Measurements from ENCODE around the gene U2SURP.

GRCh38 chr3:142963516-142964448 is 37.6 kb upstream of the U2SURP start, which contains the start of gene PAQR9:
- no peak for TF ChIP-seq CTCF (IDR thresholded peaks at IDR 0.05; ENCODE audit: extremely low read depth in 1 of 2, insufficient read depth in 1 of 2, low read depth in 1 of 2, low read length in 2 of 2)
- TF ChIP-seq POLR2A (IDR thresholded peaks at IDR 0.05; ENCODE audit: low read depth, low read length): no peak
- no peak for TF ChIP-seq JUN (IDR thresholded peaks at IDR 0.05; ENCODE audit: borderline replicate concordance, insufficient read depth, insufficient read length, low read depth)
- peak; percentile 17 for TF ChIP-seq EZH2 (IDR thresholded peaks at IDR 0.05; ENCODE audit: borderline replicate concordance, low read depth, low read length, severe bottlenecking)
- TF ChIP-seq POLR2AphosphoS5 (IDR thresholded peaks at IDR 0.05; ENCODE audit: insufficient read depth, low read depth, low read length): no peak
- no peak for TF ChIP-seq MAX (IDR thresholded peaks at IDR 0.05; ENCODE audit: insufficient read depth, insufficient read length)
